ENCODE data around the gene AHR.
A peak's percentile ranks its signal among the peaks of the same experiment; 100 is the strongest.

AHR gene

DNA sequence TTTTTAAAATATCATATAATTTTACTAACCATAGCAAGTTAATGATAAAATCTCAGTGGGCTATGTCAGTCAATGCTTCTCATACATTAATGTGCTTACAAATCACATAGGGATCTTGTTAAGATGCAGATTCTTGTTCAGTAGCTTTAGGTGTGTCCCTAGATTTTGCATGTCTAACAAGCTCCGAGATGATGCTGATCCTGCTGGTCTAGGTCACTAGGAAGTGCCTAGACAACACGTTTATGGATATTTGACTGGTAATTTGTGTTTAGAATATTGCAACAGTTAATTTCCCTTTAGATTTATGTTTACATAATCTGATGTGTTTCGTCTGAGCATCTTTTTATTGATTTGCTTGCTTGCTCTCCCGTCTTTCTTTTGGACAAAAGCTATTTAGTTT, 12.7 kb downstream of the AHR start:
- Histone ChIP-seq H3K4me3 (no peak overlapping the region), H3K27ac (no peak overlapping the region)
- TF ChIP-seq, protein P1, sequence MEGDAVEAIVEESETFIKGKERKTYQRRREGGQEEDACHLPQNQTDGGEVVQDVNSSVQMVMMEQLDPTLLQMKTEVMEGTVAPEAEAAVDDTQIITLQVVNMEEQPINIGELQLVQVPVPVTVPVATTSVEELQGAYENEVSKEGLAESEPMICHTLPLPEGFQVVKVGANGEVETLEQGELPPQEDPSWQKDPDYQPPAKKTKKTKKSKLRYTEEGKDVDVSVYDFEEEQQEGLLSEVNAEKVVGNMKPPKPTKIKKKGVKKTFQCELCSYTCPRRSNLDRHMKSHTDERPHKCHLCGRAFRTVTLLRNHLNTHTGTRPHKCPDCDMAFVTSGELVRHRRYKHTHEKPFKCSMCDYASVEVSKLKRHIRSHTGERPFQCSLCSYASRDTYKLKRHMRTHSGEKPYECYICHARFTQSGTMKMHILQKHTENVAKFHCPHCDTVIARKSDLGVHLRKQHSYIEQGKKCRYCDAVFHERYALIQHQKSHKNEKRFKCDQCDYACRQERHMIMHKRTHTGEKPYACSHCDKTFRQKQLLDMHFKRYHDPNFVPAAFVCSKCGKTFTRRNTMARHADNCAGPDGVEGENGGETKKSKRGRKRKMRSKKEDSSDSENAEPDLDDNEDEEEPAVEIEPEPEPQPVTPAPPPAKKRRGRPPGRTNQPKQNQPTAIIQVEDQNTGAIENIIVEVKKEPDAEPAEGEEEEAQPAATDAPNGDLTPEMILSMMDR (IDR thresholded peaks at IDR 0.05) = no peak
- no peak for DNase-seq (ENCODE audit: low spot score)

DNA sequence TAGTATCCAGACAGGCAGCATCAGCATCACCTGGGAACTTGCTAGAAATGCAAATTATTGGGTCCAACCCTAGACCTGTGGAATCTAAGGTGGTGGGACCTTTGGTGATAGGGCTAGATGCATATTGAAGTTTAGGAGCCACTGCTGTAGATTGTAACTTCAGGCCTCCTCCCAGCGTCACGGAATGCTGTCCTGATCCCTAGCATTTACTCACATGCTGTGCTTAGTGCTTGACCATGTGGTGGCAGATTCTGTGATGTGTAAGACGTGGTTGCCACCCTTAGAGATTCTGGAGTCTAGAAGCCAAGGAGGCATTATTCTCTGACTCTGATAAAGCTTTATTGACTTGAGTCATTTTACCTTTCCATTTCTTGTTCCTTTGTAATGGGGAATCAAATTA, 13.5 kb downstream of the AHR start:
- TF ChIP-seq, protein P1 (IDR thresholded peaks at IDR 0.05) = no peak
- H3K27ac ChIP-seq = no peak overlapping the region

DNA sequence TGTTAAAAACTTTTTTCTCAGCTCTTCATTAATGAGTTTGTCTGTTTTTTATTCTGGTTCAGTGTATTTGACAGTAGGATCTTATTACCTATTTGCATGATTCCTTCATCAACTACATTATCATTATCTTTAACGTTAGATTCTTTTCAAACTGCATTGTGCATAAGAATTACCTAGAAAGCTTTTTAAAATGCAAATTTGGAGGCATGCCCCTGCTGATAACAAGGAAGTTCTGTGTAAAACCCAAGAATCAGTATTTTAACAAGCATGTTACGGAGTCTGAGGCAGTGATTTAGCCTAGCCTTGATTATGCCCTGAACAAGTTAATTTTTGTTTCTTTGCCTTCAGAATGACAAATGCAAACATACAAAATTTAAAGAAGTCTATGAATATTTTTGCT, 14.2 kb downstream of the AHR start:
- Histone ChIP-seq H3K4me3 (no peak overlapping the region), H3K27ac (no peak overlapping the region)
- TF ChIP-seq, protein P1 (IDR thresholded peaks at IDR 0.05) = no peak
- no peak for DNase-seq (ENCODE audit: low spot score)

More for the DNA sequence above, 13.5 kb downstream of the AHR start:
- H3K4me3 ChIP-seq = no peak overlapping the region
- DNase-seq (ENCODE audit: low spot score) = no peak

DNA sequence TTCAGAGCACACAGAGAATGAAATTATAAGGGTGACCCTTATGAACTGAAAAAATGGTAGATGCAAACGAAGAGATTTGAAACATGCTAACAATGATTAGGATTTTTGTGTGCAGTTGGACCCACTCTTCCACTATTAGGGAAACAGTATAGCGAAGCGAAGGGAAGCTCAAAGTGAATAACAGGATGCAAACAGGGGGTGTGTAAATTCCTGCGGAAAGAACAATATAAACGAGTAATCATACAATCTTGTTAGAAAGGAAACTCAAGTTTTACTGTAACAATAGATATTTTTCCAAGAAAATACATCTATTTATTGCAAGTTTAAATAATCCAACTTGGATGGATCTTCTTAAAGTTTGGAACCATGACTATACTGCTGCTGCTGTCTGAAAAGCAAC, 14.7 kb downstream of the AHR start:
- DNase-seq (ENCODE audit: low spot score) = no peak
- TF ChIP-seq, protein P1 (IDR thresholded peaks at IDR 0.05) = no peak
- H3K4me3 ChIP-seq = no peak overlapping the region
- no peak overlapping the region for H3K27ac ChIP-seq

DNA sequence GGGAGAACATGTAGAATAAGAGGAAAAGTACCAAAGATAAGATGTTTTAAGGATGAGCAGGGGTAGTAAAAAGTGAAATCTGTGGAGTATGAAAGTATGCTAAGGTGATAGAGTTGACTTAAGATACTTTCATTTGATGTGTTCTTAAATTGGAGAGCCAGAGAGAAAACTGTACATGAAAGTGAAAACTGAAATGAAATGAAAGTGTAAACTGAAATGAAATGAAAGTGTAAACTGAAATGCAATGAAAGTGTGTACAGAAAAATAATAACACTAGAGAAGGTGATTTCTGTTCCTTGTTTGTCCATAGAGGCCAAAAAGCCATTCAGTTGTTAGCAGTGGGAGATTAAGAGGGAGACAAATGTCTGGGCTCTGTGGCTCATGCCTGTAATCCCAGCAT, 17.5 kb downstream of the AHR start:
- Histone ChIP-seq H3K4me3 (no peak overlapping the region), H3K27ac (peak overlapping the region in 1 of 2 donors; percentile 21)
- no peak for DNase-seq (ENCODE audit: low spot score)
- TF ChIP-seq, protein P1 (IDR thresholded peaks at IDR 0.05) = no peak

DNA sequence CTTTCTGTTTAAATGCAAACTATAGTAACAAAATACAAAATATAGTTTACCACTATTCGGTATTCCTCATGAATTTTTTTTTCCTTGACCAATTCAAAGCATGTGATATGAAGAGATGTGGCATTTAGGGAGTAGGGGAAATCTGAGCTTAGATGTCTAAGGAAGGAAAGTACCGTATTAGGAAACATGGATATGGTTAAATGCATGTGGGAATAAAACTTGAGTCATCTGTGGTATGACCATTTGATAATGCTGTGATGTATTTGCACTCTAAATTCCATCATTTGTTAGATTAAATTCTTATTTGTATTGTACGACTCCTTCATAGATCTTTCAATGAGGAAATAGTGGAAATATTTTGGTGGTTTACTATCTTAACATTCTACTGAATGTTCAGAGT, 19.7 kb downstream of the AHR start:
- TF ChIP-seq, protein P1 (IDR thresholded peaks at IDR 0.05) = no peak
- no peak overlapping the region for H3K27ac ChIP-seq
- H3K4me3 ChIP-seq = no peak overlapping the region
- DNase-seq (ENCODE audit: low spot score) = no peak

DNA sequence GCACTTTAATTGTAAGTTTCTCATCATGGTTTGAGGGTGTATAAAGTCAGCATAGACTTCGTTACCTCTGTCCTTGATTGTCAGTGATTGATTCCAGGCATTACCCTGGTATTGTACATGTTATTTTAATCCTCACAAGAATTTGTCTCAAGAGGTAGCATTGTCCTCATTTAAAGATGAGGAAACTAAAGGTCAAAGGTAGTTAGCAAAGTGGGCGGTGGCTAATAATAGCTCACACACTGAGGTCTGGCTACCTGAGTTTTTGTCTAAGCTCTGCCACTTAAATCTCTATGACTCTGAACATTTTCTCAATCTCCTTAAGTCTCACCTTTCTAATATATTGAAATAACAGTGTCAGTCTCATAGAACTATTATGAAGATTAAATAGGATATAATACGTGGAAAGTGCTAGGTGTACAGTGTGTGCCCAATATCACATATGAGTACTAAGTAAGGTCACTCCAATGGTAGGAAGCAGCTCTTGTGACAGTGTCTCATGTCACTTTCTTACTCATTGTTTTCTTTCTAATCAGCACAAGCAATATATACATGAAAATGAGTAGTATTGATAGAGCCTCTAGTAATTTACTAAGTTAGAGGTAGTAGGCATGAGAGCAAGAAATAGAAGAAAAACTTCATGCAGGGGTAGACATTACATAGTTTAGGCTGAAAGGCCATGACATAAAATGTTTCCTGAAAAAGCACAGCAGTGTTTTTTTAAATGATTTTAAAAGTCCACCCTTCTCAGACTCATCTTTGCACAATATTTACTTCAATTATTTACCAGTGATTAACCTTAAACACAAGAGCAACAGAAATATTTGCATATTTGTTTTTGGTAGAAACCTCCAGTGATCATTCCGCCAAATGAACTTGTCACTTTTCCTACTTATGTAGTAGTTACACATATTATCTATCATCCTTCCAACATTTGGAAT, 21.0 kb downstream of the AHR start:
- H3K27ac ChIP-seq = peak overlapping the region in 1 of 2 donors; percentile 14
- no peak for DNase-seq (ENCODE audit: low spot score)
- no peak overlapping the region for H3K4me3 ChIP-seq
- TF ChIP-seq, protein P1 (IDR thresholded peaks at IDR 0.05) = no peak

Measured in coronary artery (tissue), 2 donors.